Measurements from ENCODE around the gene VPS37B.
"Not testable (repeated sequence)": the region's sequence is repeated elsewhere in the genome, so short reads cannot be mapped to it uniquely, and the experiment has no call there.

The VPS37B gene

DNA sequence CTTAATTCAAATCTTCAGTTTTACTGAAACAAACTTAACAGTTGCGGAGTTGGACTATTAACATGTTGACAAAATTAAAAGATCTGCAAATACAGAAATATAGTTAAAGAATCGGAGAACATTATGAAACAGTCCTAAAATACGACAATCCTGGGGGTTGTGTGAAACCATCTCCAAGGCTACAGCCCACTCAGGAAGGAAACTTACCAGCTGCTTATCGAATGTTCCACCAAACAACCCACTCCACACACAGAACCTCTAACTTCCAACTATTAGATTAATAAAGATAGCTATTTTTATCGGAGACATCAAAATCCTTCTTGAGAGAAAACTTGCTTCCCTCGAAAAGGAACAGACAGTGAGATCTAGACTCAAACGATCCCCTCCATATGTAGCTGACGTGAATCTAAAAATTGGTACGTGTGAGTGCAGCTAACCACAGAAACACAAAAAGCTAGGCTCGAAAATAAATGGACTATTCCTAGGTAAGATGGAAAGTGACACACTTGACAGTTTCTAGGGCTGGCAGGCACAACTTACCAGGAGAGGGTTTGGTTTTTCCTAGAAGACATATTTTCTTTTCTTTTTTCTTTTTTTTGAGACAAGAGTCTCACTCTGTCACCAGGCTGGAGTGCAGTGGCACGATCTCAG lies 12.9 kb downstream of the VPS37B start:
- Histone ChIP-seq H3K27me3 (no peaks in the 10 kb centered on the region), H3K27ac (peak overlapping the region; percentile 66), H3K36me3 (no peaks in the 10 kb centered on the region), H3K4me1 (ENCODE audit: control insufficient read depth in 1 of 2, insufficient read depth in 1 of 2, low read depth in 1 of 2, low read length in 1 of 2) (peaks cover 91 to 94% of the 10 kb centered on the region in 2 experiments), H3K4me3 (ENCODE audit: low read depth in 1 of 2, low read length in 1 of 2) (peak overlapping the region in 1 of 2 experiments; percentile 15), H3K9me3 (no peaks in the 10 kb centered on the region)
- TF ChIP-seq, protein P1, sequence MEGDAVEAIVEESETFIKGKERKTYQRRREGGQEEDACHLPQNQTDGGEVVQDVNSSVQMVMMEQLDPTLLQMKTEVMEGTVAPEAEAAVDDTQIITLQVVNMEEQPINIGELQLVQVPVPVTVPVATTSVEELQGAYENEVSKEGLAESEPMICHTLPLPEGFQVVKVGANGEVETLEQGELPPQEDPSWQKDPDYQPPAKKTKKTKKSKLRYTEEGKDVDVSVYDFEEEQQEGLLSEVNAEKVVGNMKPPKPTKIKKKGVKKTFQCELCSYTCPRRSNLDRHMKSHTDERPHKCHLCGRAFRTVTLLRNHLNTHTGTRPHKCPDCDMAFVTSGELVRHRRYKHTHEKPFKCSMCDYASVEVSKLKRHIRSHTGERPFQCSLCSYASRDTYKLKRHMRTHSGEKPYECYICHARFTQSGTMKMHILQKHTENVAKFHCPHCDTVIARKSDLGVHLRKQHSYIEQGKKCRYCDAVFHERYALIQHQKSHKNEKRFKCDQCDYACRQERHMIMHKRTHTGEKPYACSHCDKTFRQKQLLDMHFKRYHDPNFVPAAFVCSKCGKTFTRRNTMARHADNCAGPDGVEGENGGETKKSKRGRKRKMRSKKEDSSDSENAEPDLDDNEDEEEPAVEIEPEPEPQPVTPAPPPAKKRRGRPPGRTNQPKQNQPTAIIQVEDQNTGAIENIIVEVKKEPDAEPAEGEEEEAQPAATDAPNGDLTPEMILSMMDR (IDR thresholded peaks at IDR 0.05), result no peak

DNA sequence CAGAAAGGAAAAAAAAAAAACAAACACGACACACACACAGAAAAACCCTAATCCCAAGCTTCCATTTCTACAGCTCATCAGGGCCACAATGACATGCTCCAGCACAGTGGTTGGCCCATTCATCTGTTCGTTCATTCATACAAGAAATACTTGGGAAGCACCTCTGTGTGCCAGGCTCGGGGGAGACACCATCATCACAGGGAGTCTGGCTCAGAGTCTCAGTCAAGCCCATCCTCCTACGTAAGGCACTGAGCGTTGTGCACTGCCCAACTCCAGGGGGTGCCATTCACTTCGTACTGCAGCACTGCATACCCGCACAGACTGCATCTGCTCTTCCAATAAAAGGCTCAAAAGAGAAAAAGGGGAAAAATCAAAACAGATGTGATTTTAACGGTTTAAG lies 15.3 kb downstream of the VPS37B start:
- peak overlapping the region; percentile 96 for H3K27ac ChIP-seq
- H3K27me3 ChIP-seq, result no peaks in the 10 kb centered on the region
- H3K4me1 ChIP-seq (ENCODE audit: control insufficient read depth in 1 of 2, insufficient read depth in 1 of 2, low read depth in 1 of 2, low read length in 1 of 2), result peaks cover 92 to 95% of the 10 kb centered on the region in 2 experiments

DNA sequence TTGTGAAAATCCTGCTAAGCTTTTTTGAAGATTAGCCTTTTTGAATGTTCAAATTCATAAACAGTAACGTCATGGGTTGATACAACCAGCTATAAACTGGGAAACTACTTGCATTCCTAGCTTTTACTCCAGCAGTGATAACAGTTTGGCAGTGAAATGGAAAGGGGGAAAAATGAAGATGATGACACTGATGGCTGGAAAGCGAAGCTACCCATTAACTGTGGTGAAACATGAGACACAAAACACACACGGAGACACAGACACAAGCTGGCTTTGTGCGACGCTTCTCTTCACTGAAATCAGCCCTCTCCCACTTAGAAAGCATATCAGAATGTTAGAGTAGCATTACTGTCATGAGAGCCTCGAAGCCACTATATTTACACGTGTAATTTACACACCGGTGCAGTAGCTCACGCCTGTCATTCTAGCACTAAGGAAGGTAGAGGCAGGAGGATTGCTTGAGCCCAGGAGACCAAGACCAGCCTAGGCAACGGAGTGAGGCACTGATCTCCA lies 15.7 kb downstream of the VPS37B start:
- Histone ChIP-seq H3K36me3 (peaks cover 11% of the 10 kb centered on the region), H3K27ac (peak overlapping the region; percentile 96), H3K4me1 (ENCODE audit: control insufficient read depth in 1 of 2, insufficient read depth in 1 of 2, low read depth in 1 of 2, low read length in 1 of 2) (peaks cover 94 to 98% of the 10 kb centered on the region in 2 experiments), H3K27me3 (no peaks in the 10 kb centered on the region), H3K4me3 (ENCODE audit: low read depth in 1 of 2, low read length in 1 of 2) (peak overlapping the region in 1 of 2 experiments; percentile 55), H3K9me3 (no peaks in the 10 kb centered on the region)
- TF ChIP-seq, protein P1 (IDR thresholded peaks at IDR 0.05), result no peak

More for the DNA sequence above, 15.3 kb downstream of the VPS37B start:
- no peaks in the 10 kb centered on the region for H3K9me3 ChIP-seq
- TF ChIP-seq, protein P1 (IDR thresholded peaks at IDR 0.05), result peak; percentile 47
- H3K36me3 ChIP-seq, result peaks cover 11% of the 10 kb centered on the region
- peak overlapping the region in 1 of 2 experiments; percentile 55 for H3K4me3 ChIP-seq (ENCODE audit: low read depth in 1 of 2, low read length in 1 of 2)

DNA sequence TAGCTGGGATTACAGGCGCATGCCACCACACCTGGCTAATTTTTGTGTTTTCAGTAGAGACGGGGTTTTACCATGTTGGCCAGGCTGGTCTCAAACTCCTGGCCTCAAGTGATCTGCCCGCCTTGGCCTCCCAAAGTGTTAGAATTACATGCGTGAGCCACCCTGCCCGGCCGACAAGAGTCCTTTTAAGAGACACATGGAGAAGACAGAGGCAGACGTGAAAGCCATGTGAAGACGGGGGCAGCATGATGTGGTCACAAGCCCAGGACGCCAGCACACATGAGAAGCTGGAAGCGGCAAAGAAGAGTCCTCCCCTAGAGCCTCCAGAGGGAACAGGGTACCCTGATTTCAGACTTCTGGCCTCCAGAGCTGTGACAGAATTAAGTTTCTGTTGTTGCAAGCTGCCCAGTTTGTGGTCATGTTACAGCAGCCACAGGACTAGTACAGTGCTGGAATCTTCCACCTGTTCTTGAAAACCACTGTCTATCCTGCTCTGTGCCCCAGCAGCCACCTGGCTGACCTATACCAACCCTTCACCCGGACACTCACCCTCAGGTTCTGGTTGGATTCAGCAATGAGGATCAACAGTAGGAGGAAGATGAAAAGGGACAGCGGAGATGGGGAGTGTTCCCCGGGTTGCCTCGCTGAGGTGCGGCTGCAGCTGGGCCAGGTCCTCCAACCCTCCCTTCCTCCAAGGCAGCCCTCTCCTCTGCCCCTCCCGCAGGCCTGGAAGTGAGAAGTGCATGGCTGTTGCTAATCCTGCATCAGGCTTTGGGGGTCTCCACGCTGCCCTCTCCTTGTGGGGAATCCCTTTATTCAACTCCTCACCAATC lies 16.9 kb downstream of the VPS37B start:
- H3K27me3 ChIP-seq, result no peaks in the 10 kb centered on the region
- H3K9me3 ChIP-seq, result no peaks in the 10 kb centered on the region
- TF ChIP-seq, protein P1 (IDR thresholded peaks at IDR 0.05), result no peak
- peak overlapping the region; percentile 96 for H3K27ac ChIP-seq
- H3K36me3 ChIP-seq, result peaks cover 11% of the 10 kb centered on the region
- peak overlapping the region in 1 of 2 experiments; percentile 55 for H3K4me3 ChIP-seq (ENCODE audit: low read depth in 1 of 2, low read length in 1 of 2)
- H3K4me1 ChIP-seq (ENCODE audit: control insufficient read depth in 1 of 2, insufficient read depth in 1 of 2, low read depth in 1 of 2, low read length in 1 of 2), result peaks cover 90 to 92% of the 10 kb centered on the region in 2 experiments

DNA sequence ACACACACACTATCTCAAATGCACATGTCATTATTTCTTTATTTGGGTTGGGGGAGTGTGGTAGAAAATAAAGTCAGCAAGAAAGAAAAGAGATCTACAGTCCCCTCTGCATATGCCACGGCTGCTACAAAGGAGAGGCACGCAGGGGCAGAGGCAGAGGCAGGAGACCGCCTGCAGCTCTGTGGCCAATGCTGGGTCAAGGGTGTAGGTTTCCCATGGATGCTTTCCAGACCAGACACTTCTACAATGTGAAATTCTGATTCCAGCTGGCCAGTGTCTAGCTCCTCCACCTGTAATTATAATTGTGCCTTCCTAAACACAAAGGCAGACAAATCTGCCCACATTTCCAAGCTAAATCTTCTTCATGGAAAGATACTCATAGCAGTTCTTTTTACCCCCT lies 19.2 kb downstream of the VPS37B start:
- H3K4me1 ChIP-seq (ENCODE audit: control insufficient read depth in 1 of 2, insufficient read depth in 1 of 2, low read depth in 1 of 2, low read length in 1 of 2), result peaks cover 92 to 93% of the 10 kb centered on the region in 2 experiments
- H3K36me3 ChIP-seq, result peaks cover 17% of the 10 kb centered on the region
- H3K27ac ChIP-seq, result peak overlapping the region; percentile 96
- no peaks in the 10 kb centered on the region for H3K9me3 ChIP-seq
- H3K27me3 ChIP-seq, result no peaks in the 10 kb centered on the region
- H3K4me3 ChIP-seq (ENCODE audit: low read depth in 1 of 2, low read length in 1 of 2), result no peak overlapping the region
- TF ChIP-seq, protein P1 (IDR thresholded peaks at IDR 0.05), result no peak

DNA sequence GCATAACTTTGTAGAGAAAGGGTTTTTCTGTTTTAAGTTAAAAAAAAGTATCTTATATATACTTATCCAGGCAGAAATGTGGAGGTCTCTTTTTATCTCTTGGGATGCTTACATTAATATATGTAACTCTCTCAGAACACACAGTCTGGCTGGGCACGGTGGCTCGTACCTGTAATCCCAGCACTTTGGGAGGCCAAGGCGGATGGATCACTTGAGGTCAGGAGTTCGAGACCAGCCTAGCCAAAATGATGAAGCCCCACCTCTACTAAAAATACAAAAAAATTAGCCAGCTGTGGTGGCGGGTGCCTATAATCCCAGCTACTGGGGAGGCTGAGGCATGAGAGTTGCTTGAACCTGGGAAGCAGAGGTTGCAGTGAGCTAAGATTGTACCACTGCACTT lies 19.6 kb downstream of the VPS37B start:
- H3K36me3 ChIP-seq, result peaks cover 17% of the 10 kb centered on the region
- peaks cover 90 to 93% of the 10 kb centered on the region in 2 experiments for H3K4me1 ChIP-seq (ENCODE audit: control insufficient read depth in 1 of 2, insufficient read depth in 1 of 2, low read depth in 1 of 2, low read length in 1 of 2)
- peak overlapping the region; percentile 96 for H3K27ac ChIP-seq
- H3K9me3 ChIP-seq; H3K27me3 ChIP-seq; H3K4me3 ChIP-seq (ENCODE audit: low read depth in 1 of 2, low read length in 1 of 2): not testable (repeated sequence)

All from neutrophil (primary cell).